ENCODE data around the gene ZNF444.

The ZNF444 gene

DNA sequence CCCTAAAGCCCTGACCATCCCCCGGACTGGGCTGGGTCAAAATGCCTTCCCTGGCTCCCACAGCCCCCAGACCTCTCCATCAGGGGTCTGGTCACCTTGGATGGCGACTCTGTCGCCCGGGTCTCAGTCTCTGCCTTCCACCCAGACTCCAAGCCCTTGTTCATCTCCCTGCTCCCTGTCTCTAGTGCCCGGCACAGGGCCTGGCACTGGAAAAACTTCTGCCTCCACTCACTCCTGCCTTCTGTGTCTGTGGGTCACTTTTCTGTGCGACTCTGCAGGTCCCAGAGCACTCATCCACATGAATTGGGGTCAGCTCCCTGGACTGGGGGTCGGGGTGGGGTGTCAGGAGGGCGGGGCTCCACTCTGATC, 21.1 kb upstream of the ZNF444 start:
- Histone ChIP-seq H3K36me3 (peaks cover 34% of the 10 kb centered on the region), H3K9ac (peak overlapping the region; percentile 92), H4K20me1 (peaks cover 49% of the 10 kb centered on the region), H3K4me2 (peak overlapping the region; percentile 98), H3K4me1 (peaks cover 69% of the 10 kb centered on the region), H3K27me3 (no peaks in the 10 kb centered on the region), H3K9me3 (no peaks in the 10 kb centered on the region), H3K27ac (peak overlapping the region; percentile 93), H3K4me3 (peak overlapping the region; percentile 70)
- TF ChIP-seq Cebpa-rat (IDR thresholded peaks at IDR 0.05), result no peak

DNA sequence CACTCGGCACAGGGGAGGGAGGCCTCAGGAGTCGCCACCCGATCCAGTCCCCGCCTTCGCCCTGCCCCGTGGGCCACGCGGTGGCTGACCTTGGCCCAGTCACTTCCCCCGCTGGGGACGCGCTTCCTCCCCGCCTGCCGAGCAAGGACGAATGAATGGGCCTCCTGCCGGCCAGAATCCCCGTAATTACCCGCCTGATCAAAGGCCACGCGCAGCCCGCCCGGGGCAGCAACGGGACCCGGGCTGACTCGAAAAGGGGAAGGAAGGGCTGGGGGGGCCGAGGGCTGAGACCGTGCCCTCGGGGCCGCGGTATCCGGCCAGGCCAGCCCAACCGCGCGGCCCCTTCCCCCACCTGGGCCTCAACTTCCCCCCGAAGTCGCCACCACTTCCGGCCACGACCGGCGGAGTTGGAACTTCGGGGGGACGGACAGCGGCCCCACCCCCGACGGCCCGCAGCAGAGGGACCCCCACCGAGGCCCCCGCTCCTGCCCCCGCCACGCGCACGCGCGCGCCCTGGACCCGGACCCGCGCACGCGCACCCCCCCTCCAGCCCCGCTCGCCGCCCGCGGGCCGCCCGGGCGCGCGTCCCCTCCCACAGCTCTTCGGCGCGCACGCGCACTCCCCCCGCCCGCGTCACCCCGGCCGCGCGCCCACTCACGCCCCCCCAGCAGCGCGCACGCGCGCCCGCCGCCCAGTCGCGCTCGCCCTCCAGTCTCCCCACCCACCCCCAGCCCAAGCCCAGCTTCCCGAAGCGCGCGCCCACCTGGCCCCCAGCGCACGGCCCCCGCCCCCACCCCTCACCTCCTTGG, 20.5 kb upstream of the ZNF444 start:
- H4K20me1 ChIP-seq, result peaks cover 44% of the 10 kb centered on the region
- H3K4me3 ChIP-seq, result peak overlapping the region; percentile 70
- H3K36me3 ChIP-seq, result peaks cover 32% of the 10 kb centered on the region
- peak overlapping the region; percentile 98 for H3K4me2 ChIP-seq
- peak overlapping the region; percentile 92 for H3K9ac ChIP-seq
- H3K9me3 ChIP-seq, result no peaks in the 10 kb centered on the region
- TF ChIP-seq Cebpa-rat (IDR thresholded peaks at IDR 0.05), result no peak
- H3K4me1 ChIP-seq, result peaks cover 69% of the 10 kb centered on the region
- H3K27me3 ChIP-seq, result no peaks in the 10 kb centered on the region
- peak overlapping the region; percentile 93 for H3K27ac ChIP-seq

DNA sequence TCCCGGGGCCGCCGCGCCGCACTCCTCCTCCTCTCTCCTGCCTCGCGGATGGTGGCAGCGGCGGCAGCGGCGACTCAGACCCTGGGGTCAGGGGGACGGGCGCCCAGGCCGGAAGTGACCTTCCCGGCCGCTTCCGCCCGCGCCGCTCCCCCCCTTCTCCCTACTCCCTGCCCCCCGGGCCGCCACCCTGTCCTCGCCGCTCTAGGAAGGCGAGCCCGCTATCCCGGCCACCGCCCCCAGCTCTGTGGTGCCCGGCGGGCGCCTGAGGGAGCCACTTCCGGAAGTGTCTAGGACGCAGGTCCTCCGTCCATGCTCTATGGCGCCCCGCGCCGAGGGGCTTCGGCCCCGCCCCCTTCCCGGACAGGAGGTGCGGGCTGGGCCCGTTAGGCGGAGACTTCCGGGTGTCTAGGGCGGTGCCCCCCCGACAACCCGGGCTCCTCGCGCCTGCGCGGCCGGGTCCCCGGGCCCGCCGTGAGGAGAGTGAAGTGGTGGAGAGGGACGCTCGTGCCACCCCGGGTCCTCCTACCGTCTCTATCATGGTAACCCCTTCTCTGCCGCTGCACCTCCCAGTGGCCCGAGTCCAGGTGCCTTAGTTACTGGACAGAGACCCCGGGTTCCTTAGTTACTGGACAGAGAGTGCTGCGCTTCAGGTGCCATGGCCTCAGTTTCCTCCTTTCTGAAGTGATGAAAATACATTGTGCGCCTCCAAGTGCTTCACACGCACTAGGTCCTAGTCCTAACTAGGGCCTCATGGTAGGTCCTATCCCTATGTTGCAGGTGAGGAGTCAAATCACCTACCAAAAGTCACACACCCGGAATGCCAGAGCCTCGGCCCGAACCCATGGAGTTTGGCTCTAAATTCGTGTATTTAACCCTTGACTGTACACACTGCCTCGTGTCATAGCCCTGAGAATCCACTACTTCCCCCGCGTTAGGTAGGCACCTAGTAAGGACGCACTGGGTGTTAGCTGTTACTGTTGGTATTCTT, 19.6 kb upstream of the ZNF444 start, which contains the start of gene ZNF787:
TSS of gene ZNF787 (minus strand) at position 116 of the 988 bp plus-strand sequence. CDS start 18,078 bp downstream, outside the sequence.
- Histone ChIP-seq H3K27me3 (no peaks in the 10 kb centered on the region), H3K27ac (peak within 1 kb of the TSS; percentile 93), H3K9me3 (no peaks in the 10 kb centered on the region), H3K4me3 (peak within 1 kb of the TSS; percentile 70), H4K20me1 (peaks cover 36% of the 10 kb centered on the region), H3K4me1 (peaks cover 69% of the 10 kb centered on the region), H3K4me2 (peak within 1 kb of the TSS; percentile 98), H3K36me3 (peaks cover 26% of the 10 kb centered on the region), H3K9ac (peak within 1 kb of the TSS; percentile 92)
- TF ChIP-seq Cebpa-rat (IDR thresholded peaks at IDR 0.05), result no peak

DNA sequence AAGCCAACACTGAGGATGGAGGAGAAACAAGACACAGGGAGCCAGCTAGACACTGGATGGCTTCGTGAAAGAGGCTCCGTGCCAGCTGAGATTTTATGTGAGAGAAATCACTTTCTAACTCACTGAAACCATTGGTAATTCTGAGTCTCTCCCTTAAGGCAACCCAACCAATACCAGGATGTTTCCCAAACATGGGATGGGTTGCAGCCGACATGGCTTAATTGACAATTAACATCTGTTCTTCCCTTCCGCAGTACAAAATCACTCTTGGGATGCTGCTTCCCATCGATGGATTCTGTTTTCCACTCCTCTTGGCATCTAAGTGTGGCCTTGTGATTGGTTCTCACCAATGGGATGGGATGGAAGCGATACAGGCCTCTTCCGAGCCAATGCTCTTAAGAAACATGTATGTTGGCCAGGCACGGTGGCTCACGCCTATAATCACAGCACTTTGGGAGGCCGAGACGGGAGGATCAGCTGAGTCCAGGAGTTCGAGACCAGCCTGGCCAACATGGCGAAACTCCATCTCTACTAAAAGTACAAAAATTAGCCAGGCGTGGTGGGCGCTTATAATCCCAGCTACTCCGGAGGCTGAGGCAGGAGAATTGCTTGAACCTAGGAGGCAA, 17.7 kb upstream of the ZNF444 start:
- Histone ChIP-seq H3K4me3 (no peak overlapping the region), H3K9ac (no peak overlapping the region), H3K27me3 (no peaks in the 10 kb centered on the region), H4K20me1 (peaks cover 17% of the 10 kb centered on the region; the same call in 1 of the 2 replicates), H3K4me2 (no peak overlapping the region), H3K9me3 (peaks cover 8% of the 10 kb centered on the region; the same call in 1 of the 2 replicates), H3K4me1 (peaks cover 68% of the 10 kb centered on the region), H3K36me3 (peaks cover 7% of the 10 kb centered on the region), H3K27ac (no peak overlapping the region)
- TF ChIP-seq Cebpa-rat (IDR thresholded peaks at IDR 0.05), result no peak

DNA sequence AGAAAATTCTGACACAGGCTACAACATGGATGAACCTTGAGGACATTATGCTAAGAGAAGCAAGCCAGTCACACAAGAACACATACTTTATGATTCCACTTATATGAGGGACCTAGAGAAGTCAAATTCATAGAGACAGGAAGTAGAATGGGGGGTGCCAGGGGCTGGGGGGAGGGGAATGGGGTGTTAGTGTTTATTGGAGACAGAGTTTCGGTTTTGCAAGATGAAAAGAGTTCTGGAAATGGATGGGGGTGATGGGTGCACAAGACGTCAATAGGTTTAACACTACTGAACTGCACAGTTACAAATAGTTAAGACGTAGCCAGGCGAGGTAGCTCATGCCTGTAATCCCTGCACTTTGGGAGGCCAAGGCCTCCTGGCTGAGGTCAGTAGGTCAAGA, 16.5 kb upstream of the ZNF444 start:
- H4K20me1 ChIP-seq, result peaks cover 5% of the 10 kb centered on the region; the same call in 1 of the 2 replicates
- no peak overlapping the region for H3K4me3 ChIP-seq
- H3K27me3 ChIP-seq, result no peaks in the 10 kb centered on the region
- H3K36me3 ChIP-seq, result no peaks in the 10 kb centered on the region
- H3K9ac ChIP-seq, result no peak overlapping the region
- H3K4me1 ChIP-seq, result peaks cover 56% of the 10 kb centered on the region
- TF ChIP-seq Cebpa-rat (IDR thresholded peaks at IDR 0.05), result no peak
- no peak overlapping the region for H3K27ac ChIP-seq
- peaks cover 8% of the 10 kb centered on the region; the same call in 1 of the 2 replicates for H3K9me3 ChIP-seq
- H3K4me2 ChIP-seq, result peak overlapping the region; percentile 80

DNA sequence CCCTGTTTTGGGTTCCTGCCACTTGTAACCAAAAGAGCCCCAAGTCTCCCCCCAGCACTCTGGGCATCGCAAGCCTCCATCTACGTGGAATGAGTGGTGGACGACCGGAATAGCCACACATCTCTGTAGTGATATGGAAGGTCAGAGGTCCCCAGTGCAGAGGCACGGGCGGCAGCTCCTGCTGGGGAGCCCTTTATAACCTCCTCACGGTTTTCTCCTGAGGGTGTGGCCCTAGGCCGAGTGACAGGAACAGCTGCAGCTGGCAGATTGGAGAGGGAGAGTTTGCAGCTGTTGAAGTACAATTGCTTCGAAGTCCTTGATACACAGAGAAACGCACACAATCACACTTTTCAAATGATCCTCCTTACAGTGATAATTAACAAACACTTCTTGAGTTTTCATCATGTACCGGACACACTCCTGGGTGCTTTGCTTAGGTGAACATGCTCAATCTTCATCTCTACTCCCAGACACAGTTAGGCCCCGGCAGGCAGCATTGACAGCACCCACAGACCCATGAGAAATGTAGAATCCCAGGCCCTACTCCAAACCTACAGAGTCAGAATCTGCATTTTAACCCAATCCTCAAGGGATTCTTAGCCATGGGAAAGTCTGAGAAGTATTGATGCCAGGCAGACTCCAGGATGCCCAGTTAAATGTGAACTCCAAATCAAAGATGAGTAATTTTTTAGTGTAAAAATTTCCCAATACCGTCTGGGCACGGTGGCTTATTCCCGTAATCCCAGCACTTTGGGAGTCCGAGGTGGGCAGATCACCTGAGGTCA, 15.1 kb upstream of the ZNF444 start:
- Histone ChIP-seq H3K27me3 (no peaks in the 10 kb centered on the region), H3K36me3 (no peaks in the 10 kb centered on the region), H3K9ac (peak overlapping the region; percentile 67), H3K4me2 (peak overlapping the region; percentile 80), H3K4me3 (0 out of 2 replicates have a peak overlapping the region, but pooled peaks have one; percentile 12), H4K20me1 (no peaks in the 10 kb centered on the region), H3K4me1 (peaks cover 51% of the 10 kb centered on the region), H3K9me3 (peaks cover 8% of the 10 kb centered on the region; the same call in 1 of the 2 replicates), H3K27ac (peak overlapping the region; percentile 84)
- TF ChIP-seq Cebpa-rat (IDR thresholded peaks at IDR 0.05), result no peak

DNA sequence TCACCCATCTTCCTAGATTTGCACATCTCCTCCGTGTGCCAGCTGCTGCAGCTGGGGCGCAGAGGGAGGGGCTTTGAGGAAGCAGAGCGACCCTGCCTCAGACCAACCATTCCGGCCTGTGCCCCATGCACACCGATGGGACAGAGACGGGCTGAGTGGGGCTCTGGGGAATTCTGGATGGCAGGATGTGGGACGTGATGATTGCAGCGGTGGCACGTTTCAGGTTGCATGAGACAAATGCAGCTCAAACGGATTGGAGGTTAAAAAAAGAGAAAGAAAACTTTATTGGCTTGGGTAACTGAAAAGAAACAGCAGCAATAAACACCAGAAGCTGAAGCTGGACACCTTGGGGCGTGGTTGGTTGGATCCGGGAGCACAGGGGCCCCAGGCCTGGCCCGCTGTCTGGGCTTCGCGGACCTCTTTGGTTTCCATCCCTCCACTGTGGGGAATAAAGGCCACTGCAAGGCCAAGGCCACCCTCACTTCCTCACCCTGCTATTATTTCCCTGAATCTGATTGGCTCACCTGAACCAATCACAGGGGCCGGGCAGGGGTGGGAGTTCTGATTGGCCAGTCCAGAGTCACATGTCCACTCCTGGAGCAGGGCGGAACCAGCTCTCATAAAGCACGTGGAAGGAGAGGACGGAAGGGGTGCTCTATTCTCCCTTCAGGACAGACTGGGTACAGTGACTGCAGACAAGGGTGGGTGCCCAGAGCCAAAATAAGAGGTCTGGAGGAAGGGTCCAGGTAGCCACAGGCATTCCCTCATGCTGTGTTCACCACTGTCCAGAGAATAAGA, 13.9 kb upstream of the ZNF444 start:
- H3K4me1 ChIP-seq, result peaks cover 46% of the 10 kb centered on the region
- H3K27me3 ChIP-seq, result no peaks in the 10 kb centered on the region
- H3K9me3 ChIP-seq, result peaks cover 8% of the 10 kb centered on the region; the same call in 1 of the 2 replicates
- H4K20me1 ChIP-seq, result no peaks in the 10 kb centered on the region
- H3K4me3 ChIP-seq, result peak overlapping the region; percentile 30; the same call in 1 of the 2 replicates
- peak overlapping the region; percentile 84 for H3K27ac ChIP-seq
- peak overlapping the region; percentile 80 for H3K4me2 ChIP-seq
- no peaks in the 10 kb centered on the region for H3K36me3 ChIP-seq
- peak overlapping the region; percentile 51; the same call in 1 of the 2 replicates for H3K9ac ChIP-seq
- TF ChIP-seq Cebpa-rat (IDR thresholded peaks at IDR 0.05), result no peak

DNA sequence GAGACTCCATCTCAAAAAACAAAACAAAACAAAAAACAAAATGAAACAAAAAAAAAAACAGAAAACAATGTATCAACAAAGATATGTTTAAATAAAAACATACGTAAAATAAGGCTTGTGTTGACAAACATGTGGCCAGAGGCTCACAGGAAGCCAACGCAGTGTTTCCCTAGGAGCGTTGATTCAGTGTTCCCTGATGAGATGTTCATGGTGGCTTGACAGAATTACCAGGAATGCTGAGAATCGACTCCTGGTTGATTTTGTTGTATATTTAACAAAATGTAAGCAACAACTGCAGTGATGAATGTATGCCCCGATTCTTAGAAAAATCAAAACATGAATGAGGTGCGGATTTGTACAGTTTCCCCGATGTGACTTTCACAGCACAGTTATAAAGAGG, 11.1 kb upstream of the ZNF444 start:
- Histone ChIP-seq H3K27ac (no peak overlapping the region), H3K4me2 (no peak overlapping the region)

More for the DNA sequence above, 11.1 kb upstream of the ZNF444 start:
- H3K27me3 ChIP-seq, result no peaks in the 10 kb centered on the region
- peaks cover 64% of the 10 kb centered on the region for H3K4me1 ChIP-seq
- no peaks in the 10 kb centered on the region for H4K20me1 ChIP-seq
- H3K9me3 ChIP-seq, result peaks cover 8% of the 10 kb centered on the region; the same call in 1 of the 2 replicates
- no peak overlapping the region for H3K4me3 ChIP-seq
- no peak overlapping the region for H3K9ac ChIP-seq
- H3K36me3 ChIP-seq, result no peaks in the 10 kb centered on the region
- no peak for TF ChIP-seq Cebpa-rat (IDR thresholded peaks at IDR 0.05)
